ENCODE measurements around the gene SLC25A34. TPM values are rescaled to one million over a fixed set of nuclear protein-coding genes. Genes with fewer than 3 reads are reported as not detected.

SLC25A34 gene
- total RNA-seq, 2 experiments from 2014 or later, result 1.9 to 2.8 TPM

DNA sequence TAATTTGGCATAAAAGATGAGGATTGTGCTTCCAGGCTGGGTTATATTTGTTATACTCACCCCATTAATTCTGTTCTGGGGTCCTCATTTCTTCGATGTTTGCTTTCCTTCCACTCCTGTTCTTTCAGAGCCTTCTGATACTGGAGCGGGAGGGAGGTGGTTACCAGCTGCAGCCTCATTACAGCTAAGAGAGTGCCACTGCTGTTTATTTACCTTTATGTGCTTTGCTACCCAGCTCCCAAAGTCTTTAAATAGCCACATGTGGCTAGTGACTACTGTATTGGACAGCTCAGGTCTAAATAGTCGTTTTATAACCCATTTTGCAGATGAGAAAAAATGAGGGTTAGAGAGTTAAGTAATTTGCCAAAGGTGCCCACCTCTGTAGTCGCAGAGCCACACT is 26.8 kb upstream of the SLC25A34 start:
- intact Hi-C loops (cut with DNase I, micrococcal nuclease), result no loop called here
- no peak for ATAC-seq (ENCODE audit: poor library complexity)
- Histone ChIP-seq H3K27me3 (ENCODE audit: control insufficient read depth in 1 of 2, insufficient read depth in 2 of 2, low read length in 2 of 2) (no peaks in the 10 kb centered on the region), H3K36me3 (ENCODE audit: insufficient read depth, low read length) (peaks cover 5% of the 10 kb centered on the region), H3K4me1 (ENCODE audit: insufficient read depth, low read length) (no peaks in the 10 kb centered on the region), H3K4me3 (ENCODE audit: low read length) (no peak overlapping the region), H3K9me3 (ENCODE audit: control insufficient read depth in 1 of 2, insufficient read depth in 1 of 2, low read length in 2 of 2) (no peaks in the 10 kb centered on the region), H3K27ac (ENCODE audit: low read depth in 1 of 2, low read length in 2 of 2) (no peak overlapping the region)
- DNase-seq, result no peak
- H3K4me1 Mint-ChIP-seq (ENCODE audit: low read depth), result peaks cover 13% of the 10 kb centered on the region
- H3K27ac Mint-ChIP-seq, result no peak overlapping the region
- CTCF ChIA-PET, result interaction anchor here (0.5 kb wide), 1 partner anchor 20 kb away, joined by 3 read pairs; no protein-coding TSS in a partner anchor
- H3K36me3 Mint-ChIP-seq (ENCODE audit: low read depth), result peaks cover 18% of the 10 kb centered on the region
- H3K9me3 Mint-ChIP-seq, result no peaks in the 10 kb centered on the region
- H3K27me3 Mint-ChIP-seq, result no peaks in the 10 kb centered on the region
- TF ChIP-seq, protein P1, sequence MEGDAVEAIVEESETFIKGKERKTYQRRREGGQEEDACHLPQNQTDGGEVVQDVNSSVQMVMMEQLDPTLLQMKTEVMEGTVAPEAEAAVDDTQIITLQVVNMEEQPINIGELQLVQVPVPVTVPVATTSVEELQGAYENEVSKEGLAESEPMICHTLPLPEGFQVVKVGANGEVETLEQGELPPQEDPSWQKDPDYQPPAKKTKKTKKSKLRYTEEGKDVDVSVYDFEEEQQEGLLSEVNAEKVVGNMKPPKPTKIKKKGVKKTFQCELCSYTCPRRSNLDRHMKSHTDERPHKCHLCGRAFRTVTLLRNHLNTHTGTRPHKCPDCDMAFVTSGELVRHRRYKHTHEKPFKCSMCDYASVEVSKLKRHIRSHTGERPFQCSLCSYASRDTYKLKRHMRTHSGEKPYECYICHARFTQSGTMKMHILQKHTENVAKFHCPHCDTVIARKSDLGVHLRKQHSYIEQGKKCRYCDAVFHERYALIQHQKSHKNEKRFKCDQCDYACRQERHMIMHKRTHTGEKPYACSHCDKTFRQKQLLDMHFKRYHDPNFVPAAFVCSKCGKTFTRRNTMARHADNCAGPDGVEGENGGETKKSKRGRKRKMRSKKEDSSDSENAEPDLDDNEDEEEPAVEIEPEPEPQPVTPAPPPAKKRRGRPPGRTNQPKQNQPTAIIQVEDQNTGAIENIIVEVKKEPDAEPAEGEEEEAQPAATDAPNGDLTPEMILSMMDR (IDR thresholded peaks at IDR 0.05), result no peak
- H3K4me3 Mint-ChIP-seq, result no peak overlapping the region
- POLR2A ChIA-PET, result no interaction called here

DNA sequence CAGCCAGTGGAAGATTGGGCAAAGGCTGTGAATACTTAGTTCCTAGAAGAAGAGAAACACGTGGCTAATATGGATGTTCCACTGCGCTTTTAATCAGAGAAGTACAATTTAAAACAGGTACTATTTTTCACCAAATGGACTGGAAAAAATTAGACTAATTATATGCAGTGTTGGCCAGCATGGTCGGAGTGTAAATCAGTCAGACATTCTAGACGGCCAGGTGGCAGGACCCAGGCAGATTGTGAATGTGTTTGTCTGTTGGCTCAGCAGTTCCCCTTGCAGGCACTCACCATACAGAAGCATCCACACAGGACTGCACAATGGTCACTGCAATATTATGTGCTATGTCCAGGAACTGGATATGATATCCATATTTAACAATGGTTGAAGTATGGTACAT is 23.9 kb upstream of the SLC25A34 start:
- Mint-ChIP-seq H3K36me3 (ENCODE audit: low read depth) (peaks cover 20% of the 10 kb centered on the region), H3K27ac (no peak overlapping the region), H3K9me3 (no peaks in the 10 kb centered on the region), H3K27me3 (no peaks in the 10 kb centered on the region), H3K4me3 (no peak overlapping the region), H3K4me1 (ENCODE audit: low read depth) (peaks cover 4% of the 10 kb centered on the region)
- DNase-seq (no peak), ATAC-seq (ENCODE audit: poor library complexity) (no peak)
- Histone ChIP-seq H3K36me3 (ENCODE audit: insufficient read depth, low read length) (peaks cover 16% of the 10 kb centered on the region), H3K4me1 (ENCODE audit: insufficient read depth, low read length) (no peaks in the 10 kb centered on the region), H3K9me3 (ENCODE audit: control insufficient read depth in 1 of 2, insufficient read depth in 1 of 2, low read length in 2 of 2) (no peaks in the 10 kb centered on the region), H3K4me3 (ENCODE audit: low read length) (no peak overlapping the region), H3K27me3 (ENCODE audit: control insufficient read depth in 1 of 2, insufficient read depth in 2 of 2, low read length in 2 of 2) (no peaks in the 10 kb centered on the region), H3K27ac (ENCODE audit: low read depth in 1 of 2, low read length in 2 of 2) (no peak overlapping the region)
- ChIA-PET POLR2A (interaction anchor here (1.1 kb wide), 1 partner anchor 15 kb away, joined by 3 read pairs; no protein-coding TSS in a partner anchor), CTCF (no interaction called here)
- TF ChIP-seq, protein P1 (IDR thresholded peaks at IDR 0.05), result no peak
- intact Hi-C loops (cut with DNase I, micrococcal nuclease), result no loop called here

DNA sequence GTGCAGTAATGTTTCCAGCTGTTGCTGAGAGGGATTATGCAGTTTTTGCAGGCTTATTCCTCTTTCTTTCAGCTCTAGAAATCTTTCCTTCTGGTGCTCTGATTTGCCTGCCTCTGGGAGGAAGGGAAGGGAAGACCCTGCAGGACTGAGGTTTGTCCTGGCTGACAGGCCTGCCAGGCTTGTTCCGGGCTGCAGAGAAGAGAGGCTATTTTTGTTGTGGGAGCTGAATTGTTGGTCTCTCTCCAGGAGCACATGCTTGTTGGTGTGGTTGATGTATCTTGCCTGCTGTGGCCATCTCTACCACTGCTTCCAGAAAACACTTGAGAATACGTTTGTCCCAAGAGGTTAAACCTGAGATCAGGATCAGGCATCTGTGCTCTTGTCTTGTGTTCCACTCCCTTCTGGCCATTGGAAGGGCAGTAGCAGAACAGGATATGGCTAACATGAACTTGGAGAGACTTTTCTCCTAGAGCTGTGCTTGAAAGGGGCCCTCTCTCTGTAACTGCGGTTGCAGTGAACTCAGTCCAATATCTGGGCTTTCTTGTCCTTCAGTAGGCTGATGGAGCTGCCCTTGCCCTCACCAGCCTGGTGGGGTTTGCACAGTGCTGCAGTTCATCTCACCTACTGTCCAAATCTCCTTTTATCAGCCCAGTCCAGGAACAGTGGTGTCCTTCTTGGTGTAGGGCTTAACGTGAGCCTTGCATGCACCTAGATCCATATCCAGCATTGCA is 21.5 kb upstream of the SLC25A34 start:
- intact Hi-C loops (cut with DNase I, micrococcal nuclease), result no loop called here
- H3K4me1 ChIP-seq (ENCODE audit: insufficient read depth, low read length), result no peaks in the 10 kb centered on the region
- no peak overlapping the region for H3K4me3 Mint-ChIP-seq
- peaks cover 2% of the 10 kb centered on the region for H3K4me1 Mint-ChIP-seq (ENCODE audit: low read depth)
- DNase-seq, result no peak
- H3K27me3 ChIP-seq (ENCODE audit: control insufficient read depth in 1 of 2, insufficient read depth in 2 of 2, low read length in 2 of 2), result no peaks in the 10 kb centered on the region
- CTCF ChIA-PET, result interaction anchor here (0.6 kb wide), 1 partner anchor 10 kb away, joined by 3 read pairs; no protein-coding TSS in a partner anchor
- no peaks in the 10 kb centered on the region for H3K27me3 Mint-ChIP-seq
- no peaks in the 10 kb centered on the region for H3K9me3 ChIP-seq (ENCODE audit: control insufficient read depth in 1 of 2, insufficient read depth in 1 of 2, low read length in 2 of 2)
- no peak overlapping the region for H3K27ac Mint-ChIP-seq
- POLR2A ChIA-PET, result no interaction called here
- TF ChIP-seq, protein P1 (IDR thresholded peaks at IDR 0.05), result no peak
- peaks cover 41% of the 10 kb centered on the region for H3K36me3 Mint-ChIP-seq (ENCODE audit: low read depth)
- no peak for ATAC-seq (ENCODE audit: poor library complexity)
- H3K4me3 ChIP-seq (ENCODE audit: low read length), result no peak overlapping the region
- H3K36me3 ChIP-seq (ENCODE audit: insufficient read depth, low read length), result peaks cover 39% of the 10 kb centered on the region
- H3K27ac ChIP-seq (ENCODE audit: low read depth in 1 of 2, low read length in 2 of 2), result no peak overlapping the region
- H3K9me3 Mint-ChIP-seq, result no peaks in the 10 kb centered on the region

All from CD4-positive, alpha-beta T cell (primary cell).